Ovary (tissue), 9 donors: ENCODE data around the gene CCL7. TPM values are rescaled to one million over a fixed set of nuclear protein-coding genes. Genes with fewer than 3 reads are reported as not detected.

Experiments used
- DNase-seq, 5 donors: peaks; one replicate each; pipeline ENCODE4 v3.0.0-alpha.2; 2019 to 2020
- H3K27ac ChIP-seq, 2 donors: fragments of 200-600 bp; one replicate each; pipeline versions ENCODE4 v1.5.1 to v1.8.0; 2019 to 2022
- H3K27me3 ChIP-seq: fragments of 200-600 bp; one replicate; pipeline ENCODE4 v1.8.0; 2022
- H3K36me3 ChIP-seq: fragments of 200-600 bp; sonication (generic); one replicate; pipeline ENCODE4 v1.5.1; 2019
- H3K4me1 ChIP-seq: one replicate; pipeline ENCODE4 v1.8.1; 2013; ENCODE audit warnings: mild to moderate bottlenecking, moderate library complexity; ENCODE audit not compliant: insufficient read depth
- H3K4me3 ChIP-seq: fragments of 200-600 bp; sonication (generic); one replicate; pipeline ENCODE4 v1.5.1; 2017
- H3K9me3 ChIP-seq, 2 donors: fragments of 200-600 bp in 1 of 2; sonication (generic) in 1 of 2; one replicate each; pipeline versions ENCODE4 v1.5.1 to v1.8.1; 2013 to 2019; ENCODE audit warnings: mild to moderate bottlenecking in 1 of 2, moderate library complexity in 1 of 2
- EP300 ChIP-seq: sonication (generic); formaldehyde crosslinking; IDR thresholded peaks from one replicate; pipeline ENCODE4 v1.6.1; 2017; ENCODE audit warnings: antibody characterized with exemption
- POLR2A ChIP-seq: fragments of 450-650 bp; IDR thresholded peaks from one replicate; pipeline ENCODE4 v1.6.1; 2017; ENCODE audit warnings: antibody characterized with exemption, mild to moderate bottlenecking, moderate library complexity
- WGBS, 3 donors: extraction: QIAGEN DNeasy Blood & Tissue Kit in 1 of 3; methylation state at CpG; one replicate each; pipeline versions ENCODE4 v1.1.5 to v1.1.7; 2013 to 2017; 5-methylcytosine and 5-hydroxymethylcytosine counted together
- intact Hi-C, 4 donors: fragments of 100-400 bp; cut with DNase I; formaldehyde crosslinking; loops; one replicate each; pipeline versions ENCODE4 v1.11.0 to v1.15.1; 2022 to 2023
- polyA plus RNA-seq, 2 donors: library from polyadenylated mRNA; stranded (reverse); fragments of 200-250 nt in 1 of 2; fragments of 350-450 nt in 1 of 2; fragmentation: Illumina TruSeq in 1 of 2; extraction: RNeasy Lipid Tissue Mini Kit (QIAGEN cat#74804) in 1 of 2; gene quantifications; one replicate each; pipeline ENCODE4 v1.2.3, GENCODE V29; 2013 to 2014
- total RNA-seq, 7 donors: library from RNA; depleted of rRNA in 2 of 7; stranded (reverse); fragments of >200 nt in 2 of 7; fragmentation: NEBNext Ultra II Directional in 3 of 7; extraction: Animal tissue kit (Norgen Biotek cat#: 25700) in 3 of 7; gene quantifications; one replicate each; pipeline versions ENCODE4 v1.1.0 to v1.2.4, GENCODE V29; 2016 to 2023
- TF ChIP-seq, protein P1 (sequence below), 3 donors: fragments of 450-650 bp in 2 of 3; fragments of 200-600 bp in 1 of 3; IDR thresholded peaks; one replicate each; pipeline versions ENCODE4 v1.5.1 to v1.8.0; 2016 to 2022; ENCODE audit warnings: antibody characterized with exemption in 3 of 3, mild to moderate bottlenecking in 1 of 3
- donor health status: DM: no; HTN: no; CAD: no; lungs with moderate emphysema.
- donor health status: DM: no; HTN: no; CAD: no.
- donor health status: Bipolar disorder and iron deficiency.
- donor health status: DM: yes; HTN: yes; CAD: no.
- donor health status: DM: no; HTN: no; CAD: no.
- donor health status: DM: yes; HTN: yes; CAD: no.

CCL7 gene
- total and polyA plus RNA-seq, 9 donors, result 0.46 TPM; not detected in 8

DNA sequence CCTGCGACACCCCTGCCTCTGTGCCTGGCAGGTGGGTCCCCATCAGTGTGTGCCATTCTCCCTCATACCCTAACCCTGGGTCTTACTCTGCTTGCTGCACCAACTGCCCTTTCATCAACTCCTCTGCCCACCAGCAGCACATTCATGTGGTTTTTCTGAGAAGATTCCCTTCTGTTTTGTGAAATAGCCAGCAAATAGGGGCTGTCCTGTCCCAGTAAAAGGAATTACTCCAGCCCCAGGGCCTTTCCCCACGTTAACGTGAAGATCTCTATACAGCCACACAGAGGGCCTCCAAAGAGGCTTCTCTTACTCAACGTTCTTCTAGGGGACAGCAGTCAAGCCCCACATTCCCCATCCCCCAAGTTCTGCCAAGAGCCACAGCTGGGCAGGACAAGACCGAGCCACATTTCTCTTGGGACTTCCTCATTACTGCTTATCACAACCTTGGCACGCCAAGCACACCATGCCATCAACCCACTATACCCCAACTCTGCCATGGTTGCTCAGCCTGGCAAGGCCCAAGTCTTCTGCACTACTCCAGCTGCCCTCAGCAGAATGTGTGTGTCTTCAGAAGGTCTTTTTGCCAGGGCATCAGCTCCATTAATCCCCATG is 33.6 kb upstream of the CCL7 start:
- DNase-seq, result no peak
- intact Hi-C loops, result no loop called here
- 89 to 92% (median 92%) methylated on average over 6 of the region's 6 CpGs for WGBS, 3 donors

DNA sequence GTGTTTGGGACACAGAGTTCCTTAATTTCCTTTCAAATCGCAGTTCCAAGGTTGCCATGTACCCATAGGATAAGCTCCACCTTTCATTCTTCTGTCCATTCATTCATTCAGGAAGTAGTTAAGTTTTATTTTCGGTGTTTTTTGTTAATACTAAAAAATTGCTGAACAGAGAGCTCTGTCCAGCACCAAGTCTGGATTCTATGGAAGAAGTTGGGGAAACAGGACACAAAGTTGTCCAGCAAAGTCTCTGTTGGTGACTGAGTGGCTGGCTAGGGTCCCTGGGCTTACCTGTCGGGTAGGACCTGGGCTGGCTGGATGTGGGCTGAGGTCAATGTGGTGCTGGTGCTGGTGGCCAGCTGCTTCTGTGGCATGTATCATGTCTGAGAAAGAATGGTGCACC is 32.6 kb upstream of the CCL7 start:
- intact Hi-C loops, result no loop called here
- TF ChIP-seq, protein P1, sequence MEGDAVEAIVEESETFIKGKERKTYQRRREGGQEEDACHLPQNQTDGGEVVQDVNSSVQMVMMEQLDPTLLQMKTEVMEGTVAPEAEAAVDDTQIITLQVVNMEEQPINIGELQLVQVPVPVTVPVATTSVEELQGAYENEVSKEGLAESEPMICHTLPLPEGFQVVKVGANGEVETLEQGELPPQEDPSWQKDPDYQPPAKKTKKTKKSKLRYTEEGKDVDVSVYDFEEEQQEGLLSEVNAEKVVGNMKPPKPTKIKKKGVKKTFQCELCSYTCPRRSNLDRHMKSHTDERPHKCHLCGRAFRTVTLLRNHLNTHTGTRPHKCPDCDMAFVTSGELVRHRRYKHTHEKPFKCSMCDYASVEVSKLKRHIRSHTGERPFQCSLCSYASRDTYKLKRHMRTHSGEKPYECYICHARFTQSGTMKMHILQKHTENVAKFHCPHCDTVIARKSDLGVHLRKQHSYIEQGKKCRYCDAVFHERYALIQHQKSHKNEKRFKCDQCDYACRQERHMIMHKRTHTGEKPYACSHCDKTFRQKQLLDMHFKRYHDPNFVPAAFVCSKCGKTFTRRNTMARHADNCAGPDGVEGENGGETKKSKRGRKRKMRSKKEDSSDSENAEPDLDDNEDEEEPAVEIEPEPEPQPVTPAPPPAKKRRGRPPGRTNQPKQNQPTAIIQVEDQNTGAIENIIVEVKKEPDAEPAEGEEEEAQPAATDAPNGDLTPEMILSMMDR (IDR thresholded peaks at IDR 0.05), result no peak
- no peak for TF ChIP-seq POLR2A
- no peak for TF ChIP-seq EP300
- Histone ChIP-seq H3K4me3 (no peak overlapping the region), H3K27ac (no peak overlapping the region), H3K9me3 (no peaks in the 10 kb centered on the region), H3K4me1 (peaks cover 9% of the 10 kb centered on the region), H3K27me3 (no peaks in the 10 kb centered on the region), H3K36me3 (no peaks in the 10 kb centered on the region)
- 76 to 86% (median 85%) methylated on average over 3 of the region's 3 CpGs for WGBS, 3 donors
- no peak for DNase-seq

More for the DNA sequence above, 33.6 kb upstream of the CCL7 start:
- Histone ChIP-seq H3K4me1 (peaks cover 9% of the 10 kb centered on the region), H3K27ac (no peak overlapping the region), H3K9me3 (no peaks in the 10 kb centered on the region), H3K4me3 (no peak overlapping the region), H3K27me3 (no peaks in the 10 kb centered on the region), H3K36me3 (no peaks in the 10 kb centered on the region)
- no peak for TF ChIP-seq POLR2A
- no peak for TF ChIP-seq EP300
- TF ChIP-seq, protein P1 (IDR thresholded peaks at IDR 0.05), result no peak

DNA sequence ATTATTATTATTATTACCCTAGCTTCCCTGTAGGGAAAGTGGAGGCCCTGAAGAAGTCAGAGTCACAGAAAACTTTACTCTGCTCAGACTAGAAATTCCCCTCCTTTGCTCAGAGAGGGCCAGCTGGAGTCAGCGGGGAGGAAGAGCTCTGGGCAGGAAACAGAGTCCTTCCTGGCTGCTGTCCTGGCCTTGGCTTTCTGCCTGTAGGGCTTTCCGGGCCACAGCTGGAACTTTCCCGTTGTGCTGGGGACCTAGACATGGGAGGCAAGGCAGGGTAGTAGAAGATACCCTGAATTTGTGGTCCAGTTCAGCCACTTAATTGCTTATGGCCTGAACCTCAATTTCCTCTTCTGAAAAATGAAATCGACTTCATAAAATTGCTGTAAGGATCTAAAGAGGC is 29.0 kb upstream of the CCL7 start:
- H3K27me3 ChIP-seq, result no peaks in the 10 kb centered on the region
- H3K4me3 ChIP-seq, result no peak overlapping the region
- DNase-seq, result peak in 3 of 5 donors; percentile 42 to 44 (median 44)
- intact Hi-C loops, result no loop called here
- no peaks in the 10 kb centered on the region for H3K36me3 ChIP-seq
- TF ChIP-seq POLR2A, result no peak
- TF ChIP-seq EP300, result no peak
- TF ChIP-seq, protein P1 (IDR thresholded peaks at IDR 0.05), result no peak
- WGBS, 3 donors, result 5 to 6% (median 6%) methylated on average over 4 of the region's 4 CpGs
- H3K4me1 ChIP-seq, result peaks cover 1% of the 10 kb centered on the region
- H3K9me3 ChIP-seq, result no peaks in the 10 kb centered on the region
- H3K27ac ChIP-seq, result no peak overlapping the region

DNA sequence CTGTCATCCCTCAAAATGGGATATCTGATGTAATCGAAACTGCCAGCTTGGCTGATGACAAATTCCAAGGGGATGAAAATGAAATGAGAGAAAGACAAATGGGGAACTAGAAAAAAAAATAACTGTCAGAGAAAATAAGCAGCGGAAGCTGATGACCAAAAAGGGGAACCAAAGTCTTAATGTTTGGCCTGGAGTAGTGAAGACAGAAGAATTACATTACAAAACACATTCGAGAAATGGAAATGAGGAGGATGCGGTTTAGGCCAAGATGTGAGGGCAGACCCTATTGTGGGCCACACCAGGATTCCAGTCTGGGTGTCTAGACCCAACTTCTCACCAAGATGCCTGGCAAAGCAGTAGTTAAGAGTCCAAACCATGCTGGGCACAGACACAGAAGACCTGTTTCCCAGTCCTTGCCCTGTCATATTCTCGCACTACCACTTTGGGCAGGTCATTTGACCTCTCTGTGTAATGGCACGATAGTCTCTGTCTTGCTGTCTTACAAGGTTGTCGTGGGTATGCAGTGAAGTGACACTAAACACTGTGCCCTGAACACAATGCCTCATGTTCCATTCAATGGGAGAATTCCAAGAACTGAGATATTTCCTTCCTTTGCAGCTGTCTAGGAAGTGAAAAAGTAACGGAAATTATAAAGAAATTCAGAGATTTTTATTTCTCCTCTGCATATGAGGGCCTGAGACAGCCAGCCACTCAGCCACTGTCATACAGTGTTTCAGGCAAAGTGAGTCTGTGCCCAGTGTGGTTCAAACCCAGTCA is 27.2 kb upstream of the CCL7 start:
- WGBS, 3 donors, result 81 to 93% (median 90%) methylated on average over 8 of the region's 8 CpGs
- H3K4me1 ChIP-seq, result peaks cover 2% of the 10 kb centered on the region

More for the DNA sequence above, 27.2 kb upstream of the CCL7 start:
- Histone ChIP-seq H3K27ac (no peak overlapping the region), H3K4me3 (no peak overlapping the region), H3K9me3 (no peaks in the 10 kb centered on the region), H3K36me3 (no peaks in the 10 kb centered on the region), H3K27me3 (no peaks in the 10 kb centered on the region)
- no peak for DNase-seq
- TF ChIP-seq POLR2A, result no peak
- TF ChIP-seq EP300, result no peak
- TF ChIP-seq, protein P1 (IDR thresholded peaks at IDR 0.05), result no peak
- intact Hi-C loops, result no loop called here
